K562 (cell line): ENCODE results near the gene TANGO6. TPM values are rescaled to one million over a fixed set of nuclear protein-coding genes. Genes with fewer than 3 reads are reported as not detected.

Experiments
- ATAC-seq: fragments of 200-7000 bp; cut with Tn5 transposase; 3 replicates; pipeline ENCODE4 v1.9.1; 2020; ENCODE audit warnings: moderate library complexity
- BruUV-seq: library from RNA; stranded (reverse); fragments of 400-500 nt; replicated peaks from 2 replicates; lab custom pipeline; 2021; lab: Mats Ljungman, UMichigan
- CTCF ChIA-PET: fragments of 300-600 bp; formaldehyde crosslinking; extraction: SDS; loops from one replicate; lab custom pipeline; 2021; ENCODE audit warnings: low intra/inter-chr PET ratio; lab: Yijun Ruan, JAX
- POLR2A ChIA-PET: fragments of 300-600, 350-650 bp; sonication (Branson Sonifier 250); formaldehyde crosslinking; extraction: SDS; loops from one replicate; lab custom pipeline; 2021; ENCODE audit warnings: antibody characterized with exemption, inconsistent platforms; lab: Yijun Ruan, JAX
- DNase-seq, 4 experiments: peaks; one replicate each; pipeline versions ENCODE4 v3.0.0 to v3.0.0-alpha.2; 2011 to 2018; ENCODE audit warnings: low spot score in 3 of 4, mixed read lengths in 3 of 4; ENCODE audit errors: extremely low read depth in 1 of 4
- FAIRE-seq: peaks from 2 replicates; lab custom pipeline; 2011; peaks lifted over from hg19 to GRCh38; lab: Jason Lieb, UNC
- H2AFZ ChIP-seq: 2 replicates; pipeline ENCODE4 v1.6.0; 2011; ENCODE audit warnings: low read depth, low read length, control low read depth, inconsistent platforms
- H3K27ac ChIP-seq: fragments of 200-600 bp; 3 replicates; pipeline ENCODE4 v1.8.0; 2011; ENCODE audit warnings: low read depth, mild to moderate bottlenecking, control low read depth, inconsistent platforms, low read length, moderate library complexity, mixed read lengths; ENCODE audit errors: extremely low read depth
- H3K27me3 ChIP-seq, 2 experiments: fragments of 300-600 bp in 1 of 2; 2 replicates in 1 of 2; 3 replicates in 1 of 2; pipeline versions ENCODE4 v1.6.0 to v1.8.0; 2011; ENCODE audit warnings: inconsistent platforms in 2 of 2, low read length in 2 of 2, mild to moderate bottlenecking in 1 of 2, mixed read lengths in 1 of 2, moderate library complexity in 1 of 2; ENCODE audit not compliant: control insufficient read depth in 2 of 2, insufficient read depth in 2 of 2
- H3K36me3 ChIP-seq: fragments of 300-600 bp; 3 replicates; pipeline ENCODE4 v1.8.0; 2011; ENCODE audit warnings: mild to moderate bottlenecking, low read length, inconsistent platforms; ENCODE audit not compliant: control insufficient read depth, insufficient read depth
- H3K4me1 ChIP-seq, 2 experiments: fragments of 200-600 bp in 1 of 2; replicated peaks in 1 of 2; 2 replicates in 1 of 2; 3 replicates in 1 of 2; pipeline versions ENCODE4 v1.5.1 to v1.8.0; 2011; ENCODE audit warnings: inconsistent platforms in 2 of 2, low read length in 2 of 2, mild to moderate bottlenecking in 1 of 2, mixed read lengths in 1 of 2, moderate library complexity in 1 of 2; ENCODE audit not compliant: control insufficient read depth in 2 of 2, insufficient read depth in 2 of 2
- H3K4me2 ChIP-seq: 2 replicates; pipeline ENCODE4 v1.6.1; 2011; ENCODE audit warnings: low read length, control low read depth, inconsistent platforms, mixed read lengths; ENCODE audit not compliant: insufficient read depth
- H3K4me3 ChIP-seq: fragments of 200-600 bp; sonication (generic), shearing (Covaris generic); 2 replicates; pipeline ENCODE4 v1.5.1; 2016; ENCODE audit warnings: control low read depth, inconsistent platforms
- H3K79me2 ChIP-seq: fragments of 200-600 bp; 3 replicates; pipeline ENCODE4 v1.8.0; 2011; ENCODE audit warnings: low read length, inconsistent platforms; ENCODE audit not compliant: control insufficient read depth, insufficient read depth
- H3K9ac ChIP-seq, 2 experiments: 2 replicates each; pipeline versions ENCODE4 v1.6.0 to v1.6.1; 2011; ENCODE audit warnings: low read depth in 2 of 2, low read length in 2 of 2, control low read depth in 1 of 2, inconsistent platforms in 1 of 2, mild to moderate bottlenecking in 1 of 2, mixed read lengths in 1 of 2; ENCODE audit not compliant: insufficient read depth in 1 of 2
- H3K9me1 ChIP-seq: one replicate; pipeline ENCODE4 v1.6.0; 2011; ENCODE audit warnings: inconsistent platforms, mild to moderate bottlenecking, low read length, moderate library complexity; ENCODE audit not compliant: control insufficient read depth, insufficient read depth
- H3K9me3 ChIP-seq: replicated peaks from 2 replicates; pipeline ENCODE4 v1.5.1; 2011; ENCODE audit warnings: low read depth, low read length, inconsistent platforms; ENCODE audit not compliant: control insufficient read depth, insufficient read depth
- H4K20me1 ChIP-seq: replicated peaks from 2 replicates; pipeline ENCODE4 v1.6.1; 2011; ENCODE audit warnings: low read length, inconsistent platforms, mixed read lengths; ENCODE audit not compliant: control insufficient read depth, insufficient read depth
- DACH1 ChIP-seq: fragments of 450-650 bp; IDR thresholded peaks from 2 replicates; pipeline ENCODE4 v1.6.1; 2018; ENCODE audit not compliant: partially characterized antibody
- ELF1 ChIP-seq: fragments of 200-800 bp; sonication (Bioruptor generic); IDR thresholded peaks from 2 replicates; pipeline ENCODE4 v1.6.1; 2016; ENCODE audit warnings: missing genetic modification characterization, missing compliant biosample characterization
- ESRRB ChIP-seq: fragments of 250-450 bp; sonication (Bioruptor Pico); IDR thresholded peaks from 2 replicates; pipeline ENCODE4 v1.5.0; 2020; ENCODE audit warnings: mild to moderate bottlenecking, moderate library complexity, borderline replicate concordance
- FOS ChIP-seq: IDR thresholded peaks from 3 replicates; pipeline ENCODE4 v1.6.1; 2011; ENCODE audit not compliant: insufficient read length; ENCODE audit errors: extremely low read depth
- POLR2G ChIP-seq: fragments of 200-400 bp; formaldehyde crosslinking; IDR thresholded peaks from 2 replicates; pipeline ENCODE4 v1.6.1; 2017; ENCODE audit warnings: low read depth, mild to moderate bottlenecking, antibody characterized with exemption, low read length, moderate library complexity
- RAD51 ChIP-seq: fragments of 450-650 bp; IDR thresholded peaks from 2 replicates; pipeline ENCODE4 v1.7.1; 2016; ENCODE audit warnings: low read depth, mild to moderate bottlenecking, borderline replicate concordance
- RNF2 ChIP-seq: sonication (generic); IDR thresholded peaks from 2 replicates; pipeline ENCODE4 v1.6.1; 2016
- SLC30A9 ChIP-seq: fragments of 250-450 bp; sonication (Bioruptor Pico); IDR thresholded peaks from 2 replicates; pipeline ENCODE4 v1.8.0; 2022; ENCODE audit warnings: mild to moderate bottlenecking, moderate library complexity
- SRSF7 ChIP-seq: fragments of 200-400 bp; formaldehyde crosslinking; optimal IDR thresholded peaks from 2 replicates; pipeline ENCODE3; 2017; ENCODE audit warnings: mild to moderate bottlenecking, low read depth, low read length
- TAF7 ChIP-seq: fragments of 450-650 bp; IDR thresholded peaks from 2 replicates; pipeline ENCODE4 v1.6.1; 2016; ENCODE audit warnings: missing genetic modification characterization, missing compliant biosample characterization
- TCF3 ChIP-seq: sonication (generic); formaldehyde crosslinking; IDR thresholded peaks from 2 replicates; pipeline ENCODE4 v1.4.0; 2020; ENCODE audit warnings: mild to moderate bottlenecking, missing genetic modification reagents
- TEAD4 ChIP-seq, 2 experiments: sonication (generic) in 1 of 2; formaldehyde crosslinking in 1 of 2; IDR thresholded peaks; 2 replicates each; pipeline versions ENCODE4 v1.6.1 to v1.8.0; 2012 to 2022; ENCODE audit warnings: borderline replicate concordance in 1 of 2, inconsistent platforms in 1 of 2, low read length in 1 of 2, mild to moderate bottlenecking in 1 of 2, missing genetic modification reagents in 1 of 2
- ZNF174 ChIP-seq: fragments of 250-450 bp; sonication (Bioruptor Pico); IDR thresholded peaks from 2 replicates; pipeline ENCODE4 v1.4.0; 2020; ENCODE audit warnings: mild to moderate bottlenecking
- ZNF24 ChIP-seq: fragments of 450-650 bp; IDR thresholded peaks from 2 replicates; pipeline ENCODE4 v1.6.1; 2016
- ZNF77 ChIP-seq: fragments of 250-450 bp; sonication (Bioruptor Pico); IDR thresholded peaks from 2 replicates; pipeline ENCODE4 v1.5.0; 2020
- in situ Hi-C: fragments of 300-500 bp; cut with MboI; formaldehyde crosslinking; loops from 4 replicates; pipeline ENCODE4 v1.15.0; 2018; ENCODE audit warnings: inconsistent platforms, mixed read lengths
- intact Hi-C: fragments of 100-400 bp; cut with micrococcal nuclease; formaldehyde crosslinking; loops from 2 replicates; pipeline ENCODE4 v1.14.2; 2022
- polyA plus RNA-seq, 8 experiments: library from polyadenylated mRNA; depleted of rRNA in 4 of 8; stranded (reverse) in 5 of 8; unstranded in 3 of 8; fragments of >200 nt; fragmentation: Nextera tagmentation in 2 of 8; fragmentation: Illumina TruSeq in 1 of 8; extraction: Ambion mirVana in 2 of 8; extraction: Trizol in 1 of 8; gene quantifications; 2 replicates each; pipeline versions ENCODE4 v1.2.1 to v1.2.3, GENCODE V29; 2011 to 2014; ENCODE audit warnings: inconsistent platforms in 1 of 8, missing spikeins in 1 of 8
- total RNA-seq, 7 experiments: library from RNA; depleted of rRNA in 6 of 7; stranded (reverse); fragments of >200 nt in 6 of 7; fragmentation: Illumina TruSeq in 2 of 7; extraction: Trizol in 2 of 7; gene quantifications; 2 replicates each; pipeline versions ENCODE4 v1.2.1 to v1.2.3, GENCODE V29; 2011 to 2021; ENCODE audit warnings: low replicate concordance in 1 of 7
- TF ChIP-seq, protein P1 (sequence below): sonication (generic); formaldehyde crosslinking; IDR thresholded peaks from 2 replicates; pipeline ENCODE4 v1.4.0; 2020; ENCODE audit warnings: mild to moderate bottlenecking, missing genetic modification reagents
- TF ChIP-seq, protein P2 (sequence below): fragments of 450-650 bp; formaldehyde crosslinking; IDR thresholded peaks from 2 replicates; pipeline ENCODE4 v1.4.0; 2020; ENCODE audit warnings: mild to moderate bottlenecking, moderate library complexity
- TF ChIP-seq, protein P3 (sequence below): fragments of 250-450 bp; sonication (Bioruptor Pico); IDR thresholded peaks from 2 replicates; pipeline ENCODE4 v1.5.0; 2021; ENCODE audit warnings: mild to moderate bottlenecking, borderline replicate concordance

The TANGO6 gene
- total and polyA plus RNA-seq, 9 of the 15 experiments (the other 6 are each of a cell fraction or from before 2014, with no cell fraction given), result 1.6 to 15.2 (median 9.6) TPM

DNA sequence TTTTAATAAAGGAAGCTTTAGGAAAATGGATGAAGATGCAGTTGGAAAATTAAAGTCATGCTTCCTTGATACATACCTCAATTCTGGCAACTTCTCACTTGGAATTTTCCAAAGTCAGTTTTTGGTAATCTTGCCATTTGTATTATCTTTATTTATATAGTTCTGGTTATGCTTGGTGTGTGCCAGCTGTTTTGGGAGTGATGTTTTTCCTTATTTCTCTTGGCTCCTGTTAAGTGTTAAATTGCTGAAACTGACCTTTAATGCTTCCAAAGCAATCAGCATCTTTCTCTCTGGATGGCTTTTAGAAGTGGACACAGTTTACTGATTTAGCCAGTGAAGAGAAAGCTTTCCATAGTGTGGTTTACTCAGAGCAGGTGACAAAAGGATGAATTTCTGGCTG, 192.0 kb downstream of the TANGO6 start:
- Histone ChIP-seq H2AFZ (no peak overlapping the region), H3K4me2 (no peak overlapping the region), H3K9me1 (no peaks in the 10 kb centered on the region), H3K4me3 (no peak overlapping the region), H3K79me2 (no peaks in the 10 kb centered on the region), H3K27me3 (no peaks in the 10 kb centered on the region), H3K9me3 (no peaks in the 10 kb centered on the region), H3K4me1 (no peaks in the 10 kb centered on the region), H3K9ac (no peak overlapping the region), H3K27ac (no peak overlapping the region), H3K36me3 (no peaks in the 10 kb centered on the region), H4K20me1 (no peaks in the 10 kb centered on the region)
- CTCF ChIA-PET, result no interaction called here
- no peak for ATAC-seq
- in situ Hi-C loops, result no loop called here
- TF ChIP-seq ZNF77 (CRISPR knock-in tag), result no peak
- no peak for TF ChIP-seq FOS
- TF ChIP-seq SLC30A9 (CRISPR knock-in tag), result no peak
- TF ChIP-seq RAD51, result no peak
- no peak for TF ChIP-seq DACH1
- TF ChIP-seq ELF1 (tag), result no peak
- no peak for TF ChIP-seq ESRRB (CRISPR knock-in tag)
- TF ChIP-seq TCF3, result no peak
- TF ChIP-seq, protein P1, sequence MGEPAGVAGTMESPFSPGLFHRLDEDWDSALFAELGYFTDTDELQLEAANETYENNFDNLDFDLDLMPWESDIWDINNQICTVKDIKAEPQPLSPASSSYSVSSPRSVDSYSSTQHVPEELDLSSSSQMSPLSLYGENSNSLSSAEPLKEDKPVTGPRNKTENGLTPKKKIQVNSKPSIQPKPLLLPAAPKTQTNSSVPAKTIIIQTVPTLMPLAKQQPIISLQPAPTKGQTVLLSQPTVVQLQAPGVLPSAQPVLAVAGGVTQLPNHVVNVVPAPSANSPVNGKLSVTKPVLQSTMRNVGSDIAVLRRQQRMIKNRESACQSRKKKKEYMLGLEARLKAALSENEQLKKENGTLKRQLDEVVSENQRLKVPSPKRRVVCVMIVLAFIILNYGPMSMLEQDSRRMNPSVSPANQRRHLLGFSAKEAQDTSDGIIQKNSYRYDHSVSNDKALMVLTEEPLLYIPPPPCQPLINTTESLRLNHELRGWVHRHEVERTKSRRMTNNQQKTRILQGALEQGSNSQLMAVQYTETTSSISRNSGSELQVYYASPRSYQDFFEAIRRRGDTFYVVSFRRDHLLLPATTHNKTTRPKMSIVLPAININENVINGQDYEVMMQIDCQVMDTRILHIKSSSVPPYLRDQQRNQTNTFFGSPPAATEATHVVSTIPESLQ (CRISPR knock-in tag), result no peak
- TF ChIP-seq ZNF24, result no peak
- no peak for TF ChIP-seq SRSF7
- no peak for TF ChIP-seq ZNF174 (CRISPR knock-in tag)
- no peak for TF ChIP-seq POLR2G
- no peak for TF ChIP-seq TEAD4 (IDR thresholded peaks at IDR 0.05; ENCODE audit: low read length)
- no peak for TF ChIP-seq TEAD4 (CRISPR knock-in tag; IDR thresholded peaks at IDR 0.05; ENCODE audit: borderline replicate concordance)
- TF ChIP-seq, protein P2, sequence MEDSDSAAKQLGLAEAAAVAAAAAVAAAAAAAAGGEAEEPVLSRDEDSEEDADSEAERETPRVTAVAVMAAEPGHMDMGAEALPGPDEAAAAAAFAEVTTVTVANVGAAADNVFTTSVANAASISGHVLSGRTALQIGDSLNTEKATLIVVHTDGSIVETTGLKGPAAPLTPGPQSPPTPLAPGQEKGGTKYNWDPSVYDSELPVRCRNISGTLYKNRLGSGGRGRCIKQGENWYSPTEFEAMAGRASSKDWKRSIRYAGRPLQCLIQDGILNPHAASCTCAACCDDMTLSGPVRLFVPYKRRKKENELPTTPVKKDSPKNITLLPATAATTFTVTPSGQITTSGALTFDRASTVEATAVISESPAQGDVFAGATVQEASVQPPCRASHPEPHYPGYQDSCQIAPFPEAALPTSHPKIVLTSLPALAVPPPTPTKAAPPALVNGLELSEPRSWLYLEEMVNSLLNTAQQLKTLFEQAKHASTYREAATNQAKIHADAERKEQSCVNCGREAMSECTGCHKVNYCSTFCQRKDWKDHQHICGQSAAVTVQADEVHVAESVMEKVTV, result no peak
- TF ChIP-seq, protein P3, sequence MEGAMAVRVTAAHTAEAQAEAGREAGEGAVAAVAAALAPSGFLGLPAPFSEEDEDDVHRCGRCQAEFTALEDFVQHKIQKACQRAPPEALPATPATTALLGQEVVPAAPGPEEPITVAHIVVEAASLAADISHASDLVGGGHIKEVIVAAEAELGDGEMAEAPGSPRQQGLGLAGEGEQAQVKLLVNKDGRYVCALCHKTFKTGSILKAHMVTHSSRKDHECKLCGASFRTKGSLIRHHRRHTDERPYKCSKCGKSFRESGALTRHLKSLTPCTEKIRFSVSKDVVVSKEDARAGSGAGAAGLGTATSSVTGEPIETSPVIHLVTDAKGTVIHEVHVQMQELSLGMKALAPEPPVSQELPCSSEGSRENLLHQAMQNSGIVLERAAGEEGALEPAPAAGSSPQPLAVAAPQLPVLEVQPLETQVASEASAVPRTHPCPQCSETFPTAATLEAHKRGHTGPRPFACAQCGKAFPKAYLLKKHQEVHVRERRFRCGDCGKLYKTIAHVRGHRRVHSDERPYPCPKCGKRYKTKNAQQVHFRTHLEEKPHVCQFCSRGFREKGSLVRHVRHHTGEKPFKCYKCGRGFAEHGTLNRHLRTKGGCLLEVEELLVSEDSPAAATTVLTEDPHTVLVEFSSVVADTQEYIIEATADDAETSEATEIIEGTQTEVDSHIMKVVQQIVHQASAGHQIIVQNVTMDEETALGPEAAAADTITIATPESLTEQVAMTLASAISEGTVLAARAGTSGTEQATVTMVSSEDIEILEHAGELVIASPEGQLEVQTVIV (CRISPR knock-in tag), result no peak
- no peak for TF ChIP-seq RNF2
- no peak for TF ChIP-seq TAF7 (tag)
- no TSS peak for BruUV-seq
- FAIRE-seq, result no peak
- DNase-seq, result no peak
- POLR2A ChIA-PET, result no interaction called here
- intact Hi-C loops, result no loop called here
